Sigmoid colon (tissue), 4 donors: Measurements from ENCODE around the gene RGS18.

Source experiments
- POLR2A ChIP-seq, 2 donors: fragments of 450-650 bp; IDR thresholded peaks; one replicate each; pipeline ENCODE4 v1.6.1; 2016; ENCODE audit warnings: antibody characterized with exemption in 2 of 2, mild to moderate bottlenecking in 2 of 2, moderate library complexity in 2 of 2
- POLR2AphosphoS5 ChIP-seq, 4 donors: sonication (generic); formaldehyde crosslinking; IDR thresholded peaks; one replicate each; pipeline ENCODE4 v1.6.1; 2017; ENCODE audit warnings: antibody characterized with exemption in 4 of 4
- TF ChIP-seq, protein P1 (sequence below), 4 experiments: fragments of 450-650 bp in 3 of 4; fragments of 200-600 bp in 1 of 4; IDR thresholded peaks; one replicate each; pipeline ENCODE4 v1.5.1; 2016 to 2019; ENCODE audit warnings: antibody characterized with exemption in 4 of 4, mild to moderate bottlenecking in 3 of 4, moderate library complexity in 2 of 4

DNA sequence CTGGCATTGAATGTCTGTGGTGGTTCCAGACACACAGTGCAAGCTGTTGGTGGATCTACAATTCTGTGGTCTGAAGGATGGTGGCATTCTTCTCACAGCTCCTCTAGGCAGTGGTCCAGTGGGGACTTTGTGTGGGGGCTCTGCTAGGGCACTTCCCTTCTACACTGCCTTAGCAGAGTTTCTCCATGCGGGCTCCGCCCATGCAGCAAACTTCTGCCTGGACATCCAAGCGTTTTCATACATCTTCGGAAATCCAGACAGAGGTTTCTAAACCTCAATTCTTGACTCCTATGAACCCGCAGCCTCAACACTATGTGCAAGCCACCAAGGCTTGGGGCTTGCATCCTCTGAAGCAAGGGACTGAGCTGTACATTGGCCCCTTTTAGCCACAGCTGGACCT, 43.0 kb downstream of the RGS18 start:
- TF ChIP-seq, protein P1, sequence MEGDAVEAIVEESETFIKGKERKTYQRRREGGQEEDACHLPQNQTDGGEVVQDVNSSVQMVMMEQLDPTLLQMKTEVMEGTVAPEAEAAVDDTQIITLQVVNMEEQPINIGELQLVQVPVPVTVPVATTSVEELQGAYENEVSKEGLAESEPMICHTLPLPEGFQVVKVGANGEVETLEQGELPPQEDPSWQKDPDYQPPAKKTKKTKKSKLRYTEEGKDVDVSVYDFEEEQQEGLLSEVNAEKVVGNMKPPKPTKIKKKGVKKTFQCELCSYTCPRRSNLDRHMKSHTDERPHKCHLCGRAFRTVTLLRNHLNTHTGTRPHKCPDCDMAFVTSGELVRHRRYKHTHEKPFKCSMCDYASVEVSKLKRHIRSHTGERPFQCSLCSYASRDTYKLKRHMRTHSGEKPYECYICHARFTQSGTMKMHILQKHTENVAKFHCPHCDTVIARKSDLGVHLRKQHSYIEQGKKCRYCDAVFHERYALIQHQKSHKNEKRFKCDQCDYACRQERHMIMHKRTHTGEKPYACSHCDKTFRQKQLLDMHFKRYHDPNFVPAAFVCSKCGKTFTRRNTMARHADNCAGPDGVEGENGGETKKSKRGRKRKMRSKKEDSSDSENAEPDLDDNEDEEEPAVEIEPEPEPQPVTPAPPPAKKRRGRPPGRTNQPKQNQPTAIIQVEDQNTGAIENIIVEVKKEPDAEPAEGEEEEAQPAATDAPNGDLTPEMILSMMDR (IDR thresholded peaks at IDR 0.05), result no peak
- TF ChIP-seq POLR2AphosphoS5 (IDR thresholded peaks at IDR 0.05) (no peak), POLR2A (IDR thresholded peaks at IDR 0.05) (no peak)
